ENCODE data around the gene KLF7. TPM values are rescaled to one million over a fixed set of nuclear protein-coding genes. Genes with fewer than 3 reads are reported as not detected.

Gene KLF7
- total and polyA plus RNA-seq, 9 of the 15 experiments (the other 6 are each of a cell fraction or from before 2014, with no cell fraction given): 0.04 to 0.54 (median 0.07) TPM

GRCh38 chr2:207066166-207066565 is 99.6 kb downstream of the KLF7 start (continued):
- no peak for TF ChIP-seq ZHX1 (conservative IDR thresholded peaks at IDR 0.05; ENCODE audit: low read length)
- no peak for TF ChIP-seq MTA2 (IDR thresholded peaks at IDR 0.05; ENCODE audit: low read depth)
- TF ChIP-seq ZNF740 (CRISPR knock-in tag; IDR thresholded peaks at IDR 0.05): no peak
- TF ChIP-seq ZNF740 (tag; IDR thresholded peaks at IDR 0.05): no peak
- no peak for TF ChIP-seq RBM17 (IDR thresholded peaks at IDR 0.05; ENCODE audit: borderline replicate concordance, low read depth, low read length)

GRCh38 chr2:207064128-207064690 is 101.5 kb downstream of the KLF7 start:
- in situ Hi-C loops (cut with MboI): no loop called here
- DNase-seq (ENCODE audit: extremely low read depth in 1 of 4, low spot score in 3 of 4): no peak
- no peak for TF ChIP-seq ELK1 (CRISPR knock-in tag; IDR thresholded peaks at IDR 0.05)
- no peak for TF ChIP-seq MLX (CRISPR knock-in tag; conservative IDR thresholded peaks at IDR 0.05)
- no peak for TF ChIP-seq NKRF (IDR thresholded peaks at IDR 0.05; ENCODE audit: borderline replicate concordance)
- TF ChIP-seq HDAC2 (IDR thresholded peaks at IDR 0.05): no peak
- TF ChIP-seq NR4A1 (CRISPR knock-in tag; IDR thresholded peaks at IDR 0.05): no peak
- no peak for TF ChIP-seq NR4A1 (tag; IDR thresholded peaks at IDR 0.05)
- no peak for TF ChIP-seq TBL1XR1 (IDR thresholded peaks at IDR 0.05; ENCODE audit: low read length in 2 of 2)
- TF ChIP-seq ADNP (tag; IDR thresholded peaks at IDR 0.05): no peak
- no peak for TF ChIP-seq RAD51 (IDR thresholded peaks at IDR 0.05; ENCODE audit: borderline replicate concordance, low read depth)

More at GRCh38 chr2:207064128-207064690, 101.5 kb downstream of the KLF7 start:
- no peaks in the 10 kb centered on the region for H3K9me1 ChIP-seq (ENCODE audit: control insufficient read depth, insufficient read depth, low read length)
- H2AFZ ChIP-seq (ENCODE audit: low read depth, low read length): no peak overlapping the region
- no peak for FAIRE-seq
- H3K4me2 ChIP-seq (ENCODE audit: insufficient read depth, low read length): no peak overlapping the region
- intact Hi-C loops (cut with micrococcal nuclease): no loop called here
- H3K9me3 ChIP-seq (replicated peaks; ENCODE audit: control insufficient read depth, insufficient read depth, low read depth, low read length): no peaks in the 10 kb centered on the region
- no peak for ATAC-seq
- H3K4me1 ChIP-seq (replicated peaks in 1 of 2; ENCODE audit: control insufficient read depth in 2 of 2, insufficient read depth in 2 of 2, low read length in 2 of 2): no peaks in the 10 kb centered on the region; a peak in 1 of 5 replicates
- no peaks in the 10 kb centered on the region for H3K36me3 ChIP-seq (ENCODE audit: control insufficient read depth, insufficient read depth, low read length)
- no peak overlapping the region for H3K27ac ChIP-seq (ENCODE audit: extremely low read depth, low read depth, low read length)
- BruUV-seq (replicated peaks): no TSS peak
- 0% methylated on average over 7 of the region's 11 CpGs for WGBS (ENCODE audit: insufficient coverage, low coverage, missing lambda C conversion rate)
- H3K79me2 ChIP-seq (ENCODE audit: control insufficient read depth, insufficient read depth, low read length): no peaks in the 10 kb centered on the region
- H3K27me3 ChIP-seq (ENCODE audit: control insufficient read depth in 2 of 2, insufficient read depth in 2 of 2, low read length in 2 of 2): 0 out of 5 replicates have a peak, but pooled peaks cover 0 to 4% of the 10 kb centered on the region in 2 experiments
- CTCF ChIA-PET (ENCODE audit: low intra/inter-chr PET ratio): no interaction called here
- POLR2A ChIA-PET: no interaction called here
- no peak overlapping the region for H3K4me3 ChIP-seq
- H3K9ac ChIP-seq (ENCODE audit: insufficient read depth in 1 of 2, low read depth in 2 of 2, low read length in 2 of 2): no peak overlapping the region
- no peaks in the 10 kb centered on the region for H4K20me1 ChIP-seq (replicated peaks; ENCODE audit: control insufficient read depth, insufficient read depth, low read length)
